GM23338 (cell line): ENCODE measurements around the gene ARL5A. TPM values are rescaled to one million over a fixed set of nuclear protein-coding genes. Genes with fewer than 3 reads are reported as not detected.

Experiments used
- ATAC-seq: fragments of 200-7000 bp; cut with Tn5 transposase; 3 replicates; pipeline ENCODE4 v1.9.1; 2020
- DNase-seq: peaks from one replicate; pipeline ENCODE4 v3.0.0-alpha.2; 2015; ENCODE audit warnings: low spot score
- H2AFZ ChIP-seq: fragments of 200-600 bp; sonication (generic); 2 replicates; pipeline ENCODE4 v1.8.0; 2016; ENCODE audit warnings: antibody characterized with exemption, mild to moderate bottlenecking, moderate library complexity
- H3F3A ChIP-seq: fragments of 200-600 bp; sonication (generic); replicated peaks from 2 replicates; pipeline ENCODE4 v1.8.0; 2017; ENCODE audit warnings: antibody characterized with exemption, mixed run types, low read depth
- H3K27ac ChIP-seq: fragments of 200-600 bp; sonication (generic); 2 replicates; pipeline ENCODE4 v1.6.1; 2016; ENCODE audit warnings: low read depth
- H3K27me3 ChIP-seq: fragments of 200-600 bp; sonication (generic); 2 replicates; pipeline ENCODE4 v1.8.0; 2016; ENCODE audit warnings: mild to moderate bottlenecking, mixed run types, moderate library complexity; ENCODE audit not compliant: insufficient read depth
- H3K36me3 ChIP-seq: fragments of 200-600 bp; sonication (generic); 2 replicates; pipeline ENCODE4 v1.8.0; 2016; ENCODE audit warnings: mild to moderate bottlenecking; ENCODE audit not compliant: insufficient read depth
- H3K4me1 ChIP-seq: fragments of 200-600 bp; sonication (generic); 2 replicates; pipeline ENCODE4 v1.8.0; 2016; ENCODE audit warnings: mild to moderate bottlenecking, moderate library complexity; ENCODE audit not compliant: insufficient read depth
- H3K4me2 ChIP-seq: fragments of 200-600 bp; sonication (generic); 2 replicates; pipeline ENCODE4 v1.7.1; 2017; ENCODE audit warnings: mixed run types
- H3K4me3 ChIP-seq: fragments of 200-600 bp; sonication (generic); 2 replicates; pipeline ENCODE4 v1.6.1; 2016; ENCODE audit warnings: mixed run types
- H3K79me2 ChIP-seq: fragments of 200-600 bp; sonication (generic); replicated peaks from 2 replicates; pipeline ENCODE4 v1.8.0; 2017; ENCODE audit warnings: mild to moderate bottlenecking; ENCODE audit not compliant: insufficient read depth
- H3K9me2 ChIP-seq: fragments of 200-600 bp; sonication (generic); 2 replicates; pipeline ENCODE4 v1.8.0; 2017; ENCODE audit not compliant: insufficient read depth
- H4K20me1 ChIP-seq: fragments of 200-600 bp; sonication (generic); replicated peaks from 2 replicates; pipeline ENCODE4 v1.8.0; 2017; ENCODE audit warnings: mild to moderate bottlenecking; ENCODE audit not compliant: insufficient read depth
- H3K27ac Mint-ChIP-seq: 2 replicates; pipeline ENCODE4 v1.8.0; 2020; ENCODE audit warnings: inconsistent platforms, mild to moderate bottlenecking, moderate library complexity, mixed read lengths
- H3K27me3 Mint-ChIP-seq: 3 replicates; pipeline ENCODE4 v1.8.0; 2022; ENCODE audit warnings: low read depth, mild to moderate bottlenecking, moderate library complexity, mixed read lengths, inconsistent platforms; ENCODE audit not compliant: insufficient read depth, poor library complexity
- H3K36me3 Mint-ChIP-seq: 3 replicates; pipeline ENCODE4 v1.8.0; 2021; ENCODE audit warnings: low read depth, mild to moderate bottlenecking, inconsistent platforms, moderate library complexity, mixed read lengths
- H3K4me1 Mint-ChIP-seq: 3 replicates; pipeline ENCODE4 v1.8.0; 2020; ENCODE audit warnings: mild to moderate bottlenecking, inconsistent platforms, mixed read lengths
- H3K4me3 Mint-ChIP-seq: 3 replicates; pipeline ENCODE4 v1.8.0; 2021; ENCODE audit warnings: moderate library complexity, mild to moderate bottlenecking, inconsistent platforms, mixed read lengths
- H3K9me3 Mint-ChIP-seq: 3 replicates; pipeline ENCODE4 v1.8.0; 2020; ENCODE audit warnings: moderate library complexity, mild to moderate bottlenecking, inconsistent platforms, mixed read lengths
- CREB1 ChIP-seq: fragments of 250-450 bp; sonication (Bioruptor Pico); IDR thresholded peaks from 2 replicates; pipeline ENCODE4 v1.5.0; 2020; ENCODE audit warnings: low read depth, mild to moderate bottlenecking, moderate library complexity
- ETS1 ChIP-seq: IDR thresholded peaks from 2 replicates; pipeline ENCODE4 v1.6.1; 2016; ENCODE audit warnings: antibody characterized with exemption
- EZH2 ChIP-seq: fragments of 200-600 bp; sonication (generic); IDR thresholded peaks from one replicate; pipeline ENCODE4 v1.8.0; 2017; ENCODE audit warnings: antibody characterized with exemption, mild to moderate bottlenecking, low read depth; ENCODE audit not compliant: unreplicated experiment
- EZH2phosphoT487 ChIP-seq: fragments of 200-600 bp; sonication (generic); IDR thresholded peaks from one replicate; pipeline ENCODE4 v1.8.1; 2018; ENCODE audit warnings: antibody characterized with exemption; ENCODE audit not compliant: unreplicated experiment
- JUNB ChIP-seq: IDR thresholded peaks from one replicate; pipeline ENCODE4 v1.6.1; 2016; ENCODE audit warnings: antibody characterized with exemption; ENCODE audit not compliant: unreplicated experiment
- NANOG ChIP-seq: IDR thresholded peaks from 2 replicates; pipeline ENCODE4 v1.6.1; 2016; ENCODE audit warnings: antibody characterized with exemption, borderline replicate concordance
- POLR2AphosphoS5 ChIP-seq: IDR thresholded peaks from 2 replicates; pipeline ENCODE4 v1.6.1; 2016; ENCODE audit warnings: antibody characterized with exemption, low read depth
- REST ChIP-seq: IDR thresholded peaks from one replicate; pipeline ENCODE4 v1.6.1; 2018; ENCODE audit warnings: antibody characterized with exemption; ENCODE audit not compliant: unreplicated experiment
- STAT1 ChIP-seq: IDR thresholded peaks from one replicate; pipeline ENCODE4 v1.6.1; 2016; ENCODE audit warnings: antibody characterized with exemption; ENCODE audit not compliant: unreplicated experiment
- ZNF114 ChIP-seq: fragments of 250-450 bp; sonication (Bioruptor Pico); IDR thresholded peaks from 2 replicates; pipeline ENCODE4 v1.5.0; 2020; ENCODE audit warnings: mild to moderate bottlenecking, moderate library complexity
- ZNF331 ChIP-seq: fragments of 250-450 bp; sonication (Bioruptor Pico); IDR thresholded peaks from 2 replicates; pipeline ENCODE4 v1.5.0; 2020; ENCODE audit warnings: low read depth, mild to moderate bottlenecking, moderate library complexity
- ZNF462 ChIP-seq: fragments of 250-450 bp; sonication (Bioruptor Pico); IDR thresholded peaks from 2 replicates; pipeline ENCODE4 v1.5.0; 2020; ENCODE audit warnings: mild to moderate bottlenecking, moderate library complexity
- polyA plus RNA-seq: library from polyadenylated mRNA; unstranded; fragments of >200 nt; fragmentation: Nextera tagmentation; extraction: Ambion mirVana; gene quantifications from 2 replicates; pipeline ENCODE4 v1.2.1, GENCODE V29; 2016
- total RNA-seq: library from RNA; depleted of rRNA; stranded (reverse); fragments of >200 nt; shearing (Covaris generic); gene quantifications from 2 replicates; pipeline ENCODE4 v1.2.3, GENCODE V29; 2014
- TF ChIP-seq, protein P1 (sequence below), 2 experiments: fragments of 200-600 bp in 1 of 2; sonication (generic) in 1 of 2; conservative IDR thresholded peaks; 2 replicates each; pipeline versions ENCODE4 v1.5.1 to v1.6.1; 2016 to 2017; ENCODE audit warnings: antibody characterized with exemption in 2 of 2, low read depth in 2 of 2, mild to moderate bottlenecking in 2 of 2, moderate library complexity in 1 of 2

ARL5A gene
- total and polyA plus RNA-seq, 2 experiments from 2014 or later: 26.8 to 104 TPM

DNA sequence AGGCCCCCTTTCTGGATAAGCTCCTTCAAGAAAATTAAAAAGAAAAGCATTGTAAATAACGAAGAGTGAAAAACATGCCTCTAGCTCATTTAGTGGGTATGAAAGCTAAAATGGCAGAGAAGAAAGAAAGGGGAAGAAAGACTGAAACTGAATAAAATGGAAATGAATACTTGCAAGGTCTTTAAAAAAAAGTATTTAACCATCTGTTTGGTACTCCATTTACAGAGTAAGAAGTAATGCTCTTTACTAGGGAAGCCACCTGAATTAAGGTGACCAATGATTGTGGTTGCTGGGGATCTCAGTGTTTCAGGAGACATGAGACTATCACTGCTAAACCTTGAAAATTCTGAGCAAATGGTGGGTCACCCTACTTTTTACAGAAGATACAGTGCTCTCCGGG lies 17.7 kb upstream of the ARL5A start:
- Histone ChIP-seq H3K36me3 (no peaks in the 10 kb centered on the region), H3K9me2 (no peaks in the 10 kb centered on the region)

More for the DNA sequence above, 17.7 kb upstream of the ARL5A start:
- Histone ChIP-seq H3K27me3 (no peaks in the 10 kb centered on the region), H3K4me3 (no peak overlapping the region), H3F3A (no peaks in the 10 kb centered on the region), H4K20me1 (no peaks in the 10 kb centered on the region), H2AFZ (no peak overlapping the region), H3K79me2 (no peaks in the 10 kb centered on the region), H3K4me1 (no peaks in the 10 kb centered on the region), H3K4me2 (no peak overlapping the region), H3K27ac (no peak overlapping the region)
- TF ChIP-seq EZH2 (no peak), JUNB (no peak), REST (no peak), ZNF331 (CRISPR knock-in tag) (no peak), POLR2AphosphoS5 (no peak), EZH2phosphoT487 (no peak), STAT1 (no peak), ETS1 (no peak), ZNF114 (CRISPR knock-in tag) (no peak), NANOG (no peak), ZNF462 (CRISPR knock-in tag) (no peak), CREB1 (no peak)
- TF ChIP-seq, protein P1, sequence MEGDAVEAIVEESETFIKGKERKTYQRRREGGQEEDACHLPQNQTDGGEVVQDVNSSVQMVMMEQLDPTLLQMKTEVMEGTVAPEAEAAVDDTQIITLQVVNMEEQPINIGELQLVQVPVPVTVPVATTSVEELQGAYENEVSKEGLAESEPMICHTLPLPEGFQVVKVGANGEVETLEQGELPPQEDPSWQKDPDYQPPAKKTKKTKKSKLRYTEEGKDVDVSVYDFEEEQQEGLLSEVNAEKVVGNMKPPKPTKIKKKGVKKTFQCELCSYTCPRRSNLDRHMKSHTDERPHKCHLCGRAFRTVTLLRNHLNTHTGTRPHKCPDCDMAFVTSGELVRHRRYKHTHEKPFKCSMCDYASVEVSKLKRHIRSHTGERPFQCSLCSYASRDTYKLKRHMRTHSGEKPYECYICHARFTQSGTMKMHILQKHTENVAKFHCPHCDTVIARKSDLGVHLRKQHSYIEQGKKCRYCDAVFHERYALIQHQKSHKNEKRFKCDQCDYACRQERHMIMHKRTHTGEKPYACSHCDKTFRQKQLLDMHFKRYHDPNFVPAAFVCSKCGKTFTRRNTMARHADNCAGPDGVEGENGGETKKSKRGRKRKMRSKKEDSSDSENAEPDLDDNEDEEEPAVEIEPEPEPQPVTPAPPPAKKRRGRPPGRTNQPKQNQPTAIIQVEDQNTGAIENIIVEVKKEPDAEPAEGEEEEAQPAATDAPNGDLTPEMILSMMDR (conservative IDR thresholded peaks at IDR 0.05; ENCODE audit: low read depth in 2 of 2): no peak
- Mint-ChIP-seq H3K9me3 (no peaks in the 10 kb centered on the region), H3K36me3 (no peaks in the 10 kb centered on the region), H3K4me1 (no peaks in the 10 kb centered on the region), H3K4me3 (no peak overlapping the region), H3K27me3 (no peaks in the 10 kb centered on the region), H3K27ac (no peak overlapping the region)
- ATAC-seq (no peak), DNase-seq (no peak)
